Sigmoid colon (tissue), 4 donors: ENCODE results near the gene SLC25A17.

Experiments
- CTCF ChIP-seq, 4 experiments: fragments of 450-650 bp in 3 of 4; fragments of 200-600 bp in 1 of 4; IDR thresholded peaks; one replicate each; pipeline ENCODE4 v1.5.1; 2016 to 2019; ENCODE audit warnings: antibody characterized with exemption in 4 of 4, mild to moderate bottlenecking in 3 of 4, moderate library complexity in 2 of 4
- EP300 ChIP-seq, 4 donors: sonication (generic); formaldehyde crosslinking; IDR thresholded peaks; one replicate each; pipeline ENCODE4 v1.6.1; 2017; ENCODE audit warnings: antibody characterized with exemption in 4 of 4
- POLR2A ChIP-seq, 2 donors: fragments of 450-650 bp; IDR thresholded peaks; one replicate each; pipeline ENCODE4 v1.6.1; 2016; ENCODE audit warnings: antibody characterized with exemption in 2 of 2, mild to moderate bottlenecking in 2 of 2, moderate library complexity in 2 of 2
- POLR2AphosphoS5 ChIP-seq, 4 donors: sonication (generic); formaldehyde crosslinking; IDR thresholded peaks; one replicate each; pipeline ENCODE4 v1.6.1; 2017; ENCODE audit warnings: antibody characterized with exemption in 4 of 4

GRCh38 chr22:40855071-40855978 lies 36.2 kb upstream of the SLC25A17 start:
- TF ChIP-seq CTCF (IDR thresholded peaks at IDR 0.05) (no peak), POLR2A (IDR thresholded peaks at IDR 0.05) (no peak), EP300 (IDR thresholded peaks at IDR 0.05) (no peak), POLR2AphosphoS5 (IDR thresholded peaks at IDR 0.05) (no peak)
